ENCODE measurements around the gene PCNX4. TPM values are rescaled to one million over a fixed set of nuclear protein-coding genes. Genes with fewer than 3 reads are reported as not detected.

The PCNX4 gene
- polyA plus RNA-seq, 3 donors: 13.1 to 18.4 (median 16.7) TPM

DNA sequence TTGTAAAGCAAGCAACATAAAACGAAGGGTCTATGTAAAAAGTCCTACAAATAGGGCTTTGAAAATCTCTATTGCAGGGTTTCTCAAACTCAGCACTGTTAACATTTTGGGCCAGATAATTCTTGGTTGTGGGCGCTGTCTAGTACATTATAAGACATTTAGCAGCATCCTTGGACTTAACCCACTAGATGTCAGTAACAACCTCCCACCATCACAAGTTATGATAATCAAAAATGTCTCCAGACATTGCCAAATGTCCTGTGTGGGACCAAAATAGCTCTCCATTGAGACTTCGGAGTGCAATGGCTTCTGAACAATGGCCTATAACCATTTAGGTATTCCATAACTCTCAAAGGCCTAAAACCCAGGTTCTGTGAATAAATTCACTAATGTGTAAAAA is 96.4 kb downstream of the PCNX4 start:
- no peaks in the 10 kb centered on the region for H3K36me3 Mint-ChIP-seq
- 100% methylated on average over 1 of the region's 3 CpGs for WGBS (ENCODE audit: insufficient coverage)
- Histone ChIP-seq H4K20me1 (ENCODE audit: insufficient read depth, low read length) (no peaks in the 10 kb centered on the region), H3K36me3 (replicated peaks in 1 of 2; ENCODE audit: control insufficient read depth in 1 of 2, insufficient read depth in 2 of 2, low read length in 2 of 2) (no peaks in the 10 kb centered on the region), H3K4me3 (replicated peaks in 1 of 3; ENCODE audit: low read depth in 2 of 3, low read length in 3 of 3) (no peak overlapping the region), H3K9ac (ENCODE audit: insufficient read depth, low read length, poor library complexity, severe bottlenecking) (no peak overlapping the region), H3K79me2 (ENCODE audit: insufficient read depth, low read length) (no peaks in the 10 kb centered on the region), H2AFZ (ENCODE audit: insufficient read depth, low read depth, low read length, poor library complexity, severe bottlenecking) (no peak overlapping the region), H3K27ac (ENCODE audit: low read depth in 1 of 2, low read length in 2 of 2) (no peak overlapping the region), H3K9me3 (replicated peaks in 1 of 2; ENCODE audit: control insufficient read depth in 1 of 2, insufficient read depth in 1 of 2, low read length in 2 of 2) (no peaks in the 10 kb centered on the region), H3K27me3 (ENCODE audit: control insufficient read depth in 2 of 2, insufficient read depth in 2 of 2, low read length in 2 of 2) (no peaks in the 10 kb centered on the region), H3K4me2 (replicated peaks; ENCODE audit: extremely low read depth, low read length, poor library complexity, severe bottlenecking) (no peak overlapping the region), H3K4me1 (ENCODE audit: control insufficient read depth in 1 of 2, insufficient read depth in 2 of 2, low read length in 2 of 2) (peaks cover 5 to 10% of the 10 kb centered on the region in 2 donors)
- H3K4me3 Mint-ChIP-seq: no peak overlapping the region
- no peak overlapping the region for H3K27ac Mint-ChIP-seq
- H3K27me3 Mint-ChIP-seq (ENCODE audit: low read depth in 3 of 3): peaks cover 0 to 2% (median 0%) of the 10 kb centered on the region in 3 donors
- peaks cover 12% of the 10 kb centered on the region for H3K4me1 Mint-ChIP-seq
- no peaks in the 10 kb centered on the region for H3K9me3 Mint-ChIP-seq
- intact Hi-C loops (cut with micrococcal nuclease): loop anchor here in 1 of 2 donors (5.0 kb wide), 1 partner anchor 226 kb away; no protein-coding TSS in a partner anchor
- no peak for DNase-seq
- TF ChIP-seq, protein P1, sequence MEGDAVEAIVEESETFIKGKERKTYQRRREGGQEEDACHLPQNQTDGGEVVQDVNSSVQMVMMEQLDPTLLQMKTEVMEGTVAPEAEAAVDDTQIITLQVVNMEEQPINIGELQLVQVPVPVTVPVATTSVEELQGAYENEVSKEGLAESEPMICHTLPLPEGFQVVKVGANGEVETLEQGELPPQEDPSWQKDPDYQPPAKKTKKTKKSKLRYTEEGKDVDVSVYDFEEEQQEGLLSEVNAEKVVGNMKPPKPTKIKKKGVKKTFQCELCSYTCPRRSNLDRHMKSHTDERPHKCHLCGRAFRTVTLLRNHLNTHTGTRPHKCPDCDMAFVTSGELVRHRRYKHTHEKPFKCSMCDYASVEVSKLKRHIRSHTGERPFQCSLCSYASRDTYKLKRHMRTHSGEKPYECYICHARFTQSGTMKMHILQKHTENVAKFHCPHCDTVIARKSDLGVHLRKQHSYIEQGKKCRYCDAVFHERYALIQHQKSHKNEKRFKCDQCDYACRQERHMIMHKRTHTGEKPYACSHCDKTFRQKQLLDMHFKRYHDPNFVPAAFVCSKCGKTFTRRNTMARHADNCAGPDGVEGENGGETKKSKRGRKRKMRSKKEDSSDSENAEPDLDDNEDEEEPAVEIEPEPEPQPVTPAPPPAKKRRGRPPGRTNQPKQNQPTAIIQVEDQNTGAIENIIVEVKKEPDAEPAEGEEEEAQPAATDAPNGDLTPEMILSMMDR (IDR thresholded peaks at IDR 0.05): no peak

DNA sequence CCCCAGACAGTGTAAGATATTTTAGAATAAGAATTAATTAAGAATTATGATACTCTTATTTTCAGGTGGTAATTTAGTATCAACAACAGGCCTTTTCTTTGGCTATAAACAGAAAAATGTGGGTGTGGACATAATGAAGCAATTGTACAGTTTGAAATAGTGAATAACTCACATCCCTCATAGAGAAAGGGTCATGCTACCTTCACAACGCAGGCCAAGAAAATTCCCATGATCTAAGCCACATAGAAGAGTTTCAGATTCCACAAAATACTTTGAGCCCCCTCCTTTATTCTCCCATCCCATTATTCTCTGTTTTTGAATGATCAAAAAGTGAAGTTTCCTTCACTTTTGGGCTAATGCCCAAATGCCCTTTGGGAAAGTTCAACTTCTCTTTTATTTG is 97.0 kb downstream of the PCNX4 start:
- intact Hi-C loops (cut with micrococcal nuclease): loop anchor here in 1 of 2 donors (5.0 kb wide), 1 partner anchor 226 kb away; no protein-coding TSS in a partner anchor
- H3K4me2 ChIP-seq (replicated peaks; ENCODE audit: extremely low read depth, low read length, poor library complexity, severe bottlenecking): no peak overlapping the region

More for the DNA sequence above, 97.0 kb downstream of the PCNX4 start:
- DNase-seq: no peak
- no peaks in the 10 kb centered on the region for H3K27me3 ChIP-seq (ENCODE audit: control insufficient read depth in 2 of 2, insufficient read depth in 2 of 2, low read length in 2 of 2)
- Mint-ChIP-seq H3K27ac (no peak overlapping the region), H3K4me3 (no peak overlapping the region), H3K9me3 (no peaks in the 10 kb centered on the region), H3K36me3 (no peaks in the 10 kb centered on the region), H3K4me1 (peaks cover 6% of the 10 kb centered on the region), H3K27me3 (ENCODE audit: low read depth in 3 of 3) (peaks cover 0 to 2% (median 0%) of the 10 kb centered on the region in 3 donors)
- H3K9ac ChIP-seq (ENCODE audit: insufficient read depth, low read length, poor library complexity, severe bottlenecking): no peak overlapping the region
- no peaks in the 10 kb centered on the region for H3K36me3 ChIP-seq (replicated peaks in 1 of 2; ENCODE audit: control insufficient read depth in 1 of 2, insufficient read depth in 2 of 2, low read length in 2 of 2)
- no CpG with 5 or more reads among the region's 1 CpG for WGBS (ENCODE audit: insufficient coverage)
- no peaks in the 10 kb centered on the region for H4K20me1 ChIP-seq (ENCODE audit: insufficient read depth, low read length)
- H3K27ac ChIP-seq (ENCODE audit: low read depth in 1 of 2, low read length in 2 of 2): no peak overlapping the region
- H3K4me3 ChIP-seq (replicated peaks in 1 of 3; ENCODE audit: low read depth in 2 of 3, low read length in 3 of 3): no peak overlapping the region
- TF ChIP-seq, protein P1 (IDR thresholded peaks at IDR 0.05): no peak
- no peak overlapping the region for H2AFZ ChIP-seq (ENCODE audit: insufficient read depth, low read depth, low read length, poor library complexity, severe bottlenecking)
- no peaks in the 10 kb centered on the region for H3K9me3 ChIP-seq (replicated peaks in 1 of 2; ENCODE audit: control insufficient read depth in 1 of 2, insufficient read depth in 1 of 2, low read length in 2 of 2)
- H3K4me1 ChIP-seq (ENCODE audit: control insufficient read depth in 1 of 2, insufficient read depth in 2 of 2, low read length in 2 of 2): peaks cover 4% of the 10 kb centered on the region in 2 donors
- H3K79me2 ChIP-seq (ENCODE audit: insufficient read depth, low read length): no peaks in the 10 kb centered on the region
